Mesenchymal stem cell (in vitro differentiated cells and primary cell): ENCODE data around the gene MEOX1.
"Not testable (repeated sequence)": the region's sequence is repeated elsewhere in the genome, so short reads cannot be mapped to it uniquely, and the experiment has no call there.

ENCODE experiments used
- DNase-seq: peaks from one replicate; pipeline ENCODE4 v3.0.0-alpha.2; 2013
- H2AFZ ChIP-seq: one replicate; pipeline ENCODE4 v1.6.1; 2013; ENCODE audit warnings: low read depth, mild to moderate bottlenecking, control low read depth, inconsistent platforms, low read length, moderate library complexity
- H2AK5ac ChIP-seq: 2 replicates; pipeline ENCODE4 v1.6.1; 2013; ENCODE audit warnings: low read length, moderate library complexity, mild to moderate bottlenecking, inconsistent platforms; ENCODE audit not compliant: severe bottlenecking
- H2BK120ac ChIP-seq: one replicate; pipeline ENCODE4 v1.6.1; 2013; ENCODE audit warnings: low read depth, mild to moderate bottlenecking, inconsistent platforms, low read length, moderate library complexity
- H2BK12ac ChIP-seq, 2 experiments: one replicate each; pipeline ENCODE4 v1.6.1; 2013; ENCODE audit warnings: inconsistent platforms in 2 of 2, low read length in 2 of 2, mild to moderate bottlenecking in 2 of 2, moderate library complexity in 2 of 2, control low read depth in 1 of 2
- H2BK15ac ChIP-seq: one replicate; pipeline ENCODE4 v1.6.1; 2013; ENCODE audit warnings: mild to moderate bottlenecking, low read depth, inconsistent platforms; ENCODE audit not compliant: poor library complexity, severe bottlenecking
- H2BK5ac ChIP-seq: 2 replicates; pipeline ENCODE4 v1.6.1; 2013; ENCODE audit warnings: low read depth, mild to moderate bottlenecking, low read length, control low read depth, inconsistent platforms; ENCODE audit not compliant: poor library complexity, severe bottlenecking
- H3K14ac ChIP-seq, 2 experiments: one replicate each; pipeline ENCODE4 v1.6.1; 2013; ENCODE audit warnings: inconsistent platforms in 2 of 2, low read length in 2 of 2, control low read depth in 1 of 2, mild to moderate bottlenecking in 1 of 2, moderate library complexity in 1 of 2
- H3K18ac ChIP-seq, 2 experiments: one replicate each; pipeline ENCODE4 v1.6.1; 2013; ENCODE audit warnings: inconsistent platforms in 2 of 2, low read length in 2 of 2, control low read depth in 1 of 2, low read depth in 1 of 2, mild to moderate bottlenecking in 1 of 2
- H3K23ac ChIP-seq, 2 experiments: one replicate each; pipeline ENCODE4 v1.6.1; 2013; ENCODE audit warnings: inconsistent platforms in 2 of 2, low read length in 2 of 2, mild to moderate bottlenecking in 2 of 2, moderate library complexity in 2 of 2, control low read depth in 1 of 2
- H3K27ac ChIP-seq: 2 replicates; pipeline ENCODE4 v1.5.1; 2013; ENCODE audit warnings: mild to moderate bottlenecking, moderate library complexity, low read length, control low read depth, inconsistent platforms; ENCODE audit not compliant: poor library complexity, severe bottlenecking
- H3K27me3 ChIP-seq, 2 experiments: 2 replicates each; pipeline versions ENCODE4 v1.6.1 to v1.7.0; 2013; ENCODE audit warnings: low read length in 2 of 2, mild to moderate bottlenecking in 2 of 2, moderate library complexity in 2 of 2, control low read depth in 1 of 2, inconsistent platforms in 1 of 2; ENCODE audit not compliant: control insufficient read depth in 1 of 2, insufficient read depth in 1 of 2
- H3K36me3 ChIP-seq, 2 experiments: 2 replicates each; pipeline versions ENCODE4 v1.6.1 to v1.7.0; 2013; ENCODE audit warnings: low read length in 2 of 2, control low read depth in 1 of 2, inconsistent platforms in 1 of 2, low read depth in 1 of 2, mild to moderate bottlenecking in 1 of 2; ENCODE audit not compliant: insufficient read depth in 2 of 2, control insufficient read depth in 1 of 2
- H3K4ac ChIP-seq, 2 experiments: one replicate each; pipeline ENCODE4 v1.6.1; 2013; ENCODE audit warnings: inconsistent platforms in 2 of 2, low read length in 2 of 2, mild to moderate bottlenecking in 2 of 2, moderate library complexity in 2 of 2, control low read depth in 1 of 2, low read depth in 1 of 2
- H3K4me1 ChIP-seq: 2 replicates; pipeline ENCODE4 v1.6.1; 2013; ENCODE audit warnings: low read depth, low read length, control low read depth; ENCODE audit not compliant: control insufficient read depth, insufficient read depth
- H3K4me2 ChIP-seq: 2 replicates; pipeline ENCODE4 v1.6.1; 2013; ENCODE audit warnings: low read length, mild to moderate bottlenecking, inconsistent platforms; ENCODE audit not compliant: poor library complexity, severe bottlenecking
- H3K4me3 ChIP-seq, 2 experiments: 2 replicates each; pipeline versions ENCODE4 v1.5.1 to v1.7.0; 2013; ENCODE audit warnings: low read length in 2 of 2, mild to moderate bottlenecking in 2 of 2, control low read depth in 1 of 2, low read depth in 1 of 2; ENCODE audit not compliant: insufficient read depth in 1 of 2
- H3K79me1 ChIP-seq: replicated peaks from 2 replicates; pipeline ENCODE4 v1.6.1; 2013; ENCODE audit warnings: mild to moderate bottlenecking, control low read depth, low read length, inconsistent platforms; ENCODE audit not compliant: poor library complexity, severe bottlenecking
- H3K9ac ChIP-seq: 2 replicates; pipeline ENCODE4 v1.7.0; 2013; ENCODE audit warnings: mild to moderate bottlenecking, low read length, moderate library complexity
- H3K9me3 ChIP-seq: 2 replicates; pipeline ENCODE4 v1.7.0; 2013; ENCODE audit warnings: mild to moderate bottlenecking, low read length; ENCODE audit not compliant: control insufficient read depth
- H4K8ac ChIP-seq: one replicate; pipeline ENCODE4 v1.6.1; 2013; ENCODE audit warnings: inconsistent platforms, mild to moderate bottlenecking, low read length, moderate library complexity
- H4K91ac ChIP-seq: one replicate; pipeline ENCODE4 v1.6.1; 2013; ENCODE audit warnings: mild to moderate bottlenecking, low read length, inconsistent platforms
- WGBS: methylation state at CpG from one replicate; pipeline ENCODE4 v1.1.7; 2013; ENCODE audit warnings: mixed read lengths; 5-methylcytosine and 5-hydroxymethylcytosine counted together

Gene MEOX1

GRCh38 chr17:43604549-43604948 is 57.2 kb downstream of the MEOX1 start:
- Histone ChIP-seq H2AK5ac (no peak overlapping the region), H4K91ac (no peak overlapping the region), H3K18ac (no peak overlapping the region), H3K4me2 (no peak overlapping the region), H3K23ac (no peak overlapping the region), H3K4me3 (no peak overlapping the region), H3K36me3 (no peaks in the 10 kb centered on the region), H2AFZ (no peak overlapping the region), H3K27ac (no peak overlapping the region), H3K9ac (no peak overlapping the region), H2BK5ac (no peak overlapping the region), H2BK120ac (no peak overlapping the region), H2BK15ac (no peak overlapping the region), H3K79me1 (no peaks in the 10 kb centered on the region), H4K8ac (no peak overlapping the region), H2BK12ac (peak overlapping the region in 1 of 2 experiments; percentile 32), H3K27me3 (peaks cover 18 to 34% of the 10 kb centered on the region in 2 experiments), H3K4me1 (no peaks in the 10 kb centered on the region), H3K9me3 (no peaks in the 10 kb centered on the region), H3K4ac (no peak overlapping the region), H3K14ac (no peak overlapping the region)
- DNase-seq, result no peak
- 86% methylated on average over 1 of the region's 1 CpG for WGBS

GRCh38 chr17:43603321-43603720 is 58.4 kb downstream of the MEOX1 start:
- H2BK12ac ChIP-seq, result no peak overlapping the region
- H3K4me3 ChIP-seq, result no peak overlapping the region
- no peak for DNase-seq
- H2AK5ac ChIP-seq, result no peak overlapping the region
- no peak overlapping the region for H3K23ac ChIP-seq
- no peaks in the 10 kb centered on the region for H3K9me3 ChIP-seq
- no peak overlapping the region for H3K9ac ChIP-seq
- no peaks in the 10 kb centered on the region for H3K36me3 ChIP-seq
- WGBS, result 89% methylated on average over 1 of the region's 1 CpG
- H3K4me1 ChIP-seq, result no peaks in the 10 kb centered on the region
- H2BK15ac ChIP-seq, result no peak overlapping the region
- no peak overlapping the region for H3K27ac ChIP-seq
- no peak overlapping the region for H2BK120ac ChIP-seq
- H3K4me2 ChIP-seq, result no peak overlapping the region
- H4K8ac ChIP-seq, result no peak overlapping the region
- H2BK5ac ChIP-seq, result no peak overlapping the region
- no peak overlapping the region for H4K91ac ChIP-seq
- H2AFZ ChIP-seq, result no peak overlapping the region
- H3K79me1 ChIP-seq, result no peaks in the 10 kb centered on the region
- no peak overlapping the region for H3K14ac ChIP-seq
- no peak overlapping the region for H3K18ac ChIP-seq
- H3K27me3 ChIP-seq, result peaks cover 18 to 36% of the 10 kb centered on the region in 2 experiments
- no peak overlapping the region for H3K4ac ChIP-seq

- H4K8ac ChIP-seq, H3K27ac ChIP-seq, H3K9me3 ChIP-seq, H3K14ac ChIP-seq, H2BK15ac ChIP-seq, H3K9ac ChIP-seq, H2BK5ac ChIP-seq, H3K79me1 ChIP-seq, H3K18ac ChIP-seq, H3K4me2 ChIP-seq, H3K4ac ChIP-seq, H3K23ac ChIP-seq, H2BK12ac ChIP-seq, H3K36me3 ChIP-seq, H2BK120ac ChIP-seq, H3K4me1 ChIP-seq, DNase-seq, H4K91ac ChIP-seq, H3K4me3 ChIP-seq, H2AFZ ChIP-seq, H2AK5ac ChIP-seq: not testable (repeated sequence)
- H3K27me3 ChIP-seq, result peaks cover 18 to 40% of the 10 kb centered on the region in 2 experiments
- 100% methylated on average over 1 of the region's 4 CpGs for WGBS
These were observed 59.2 kb downstream of the MEOX1 start for GRCh38 chr17:43602556-43602955.

- no peak overlapping the region for H3K9ac ChIP-seq
These were observed 60.3 kb downstream of the MEOX1 start for GRCh38 chr17:43601280-43602039.

More at GRCh38 chr17:43601280-43602039, 60.3 kb downstream of the MEOX1 start:
- Histone ChIP-seq H3K36me3 (no peaks in the 10 kb centered on the region), H3K9me3 (no peaks in the 10 kb centered on the region), H2AK5ac (no peak overlapping the region), H3K4me1 (no peaks in the 10 kb centered on the region), H4K8ac (no peak overlapping the region), H3K4me2 (no peak overlapping the region), H2BK5ac (no peak overlapping the region), H2BK120ac (no peak overlapping the region), H2BK15ac (no peak overlapping the region), H3K79me1 (no peaks in the 10 kb centered on the region), H3K27me3 (peaks cover 23 to 40% of the 10 kb centered on the region in 2 experiments), H2AFZ (no peak overlapping the region), H4K91ac (no peak overlapping the region), H3K23ac (no peak overlapping the region), H3K27ac (no peak overlapping the region), H3K14ac (no peak overlapping the region), H3K4me3 (no peak overlapping the region), H3K18ac (no peak overlapping the region), H3K4ac (no peak overlapping the region), H2BK12ac (no peak overlapping the region)
- WGBS, result 81% methylated on average over 8 of the region's 10 CpGs
- DNase-seq, result no peak
